ENCODE data around the gene HIGD2B.
"Not testable (repeated sequence)": the region's sequence is repeated elsewhere in the genome, so short reads cannot be mapped to it uniquely, and the experiment has no call there.

DNA sequence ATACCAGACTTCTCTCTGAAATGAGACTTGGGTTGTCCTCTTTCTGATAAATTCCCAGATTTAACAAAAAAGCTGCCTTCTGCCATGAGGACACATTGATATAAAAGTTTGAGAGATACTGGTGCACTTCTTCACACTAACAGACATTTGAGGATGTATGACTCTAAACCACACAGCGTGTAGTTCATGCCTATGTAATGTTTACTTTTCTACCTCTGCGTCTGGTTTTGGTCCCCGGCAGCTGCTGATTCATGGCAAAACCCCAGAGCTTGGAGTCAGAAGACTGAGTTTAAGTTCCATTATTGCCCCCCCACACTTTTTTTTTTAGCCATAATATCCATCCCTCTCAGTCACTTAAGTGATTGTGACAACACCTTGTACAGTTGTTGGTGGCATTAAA, 30.0 kb downstream of the HIGD2B start:
- TF ChIP-seq, protein P1, sequence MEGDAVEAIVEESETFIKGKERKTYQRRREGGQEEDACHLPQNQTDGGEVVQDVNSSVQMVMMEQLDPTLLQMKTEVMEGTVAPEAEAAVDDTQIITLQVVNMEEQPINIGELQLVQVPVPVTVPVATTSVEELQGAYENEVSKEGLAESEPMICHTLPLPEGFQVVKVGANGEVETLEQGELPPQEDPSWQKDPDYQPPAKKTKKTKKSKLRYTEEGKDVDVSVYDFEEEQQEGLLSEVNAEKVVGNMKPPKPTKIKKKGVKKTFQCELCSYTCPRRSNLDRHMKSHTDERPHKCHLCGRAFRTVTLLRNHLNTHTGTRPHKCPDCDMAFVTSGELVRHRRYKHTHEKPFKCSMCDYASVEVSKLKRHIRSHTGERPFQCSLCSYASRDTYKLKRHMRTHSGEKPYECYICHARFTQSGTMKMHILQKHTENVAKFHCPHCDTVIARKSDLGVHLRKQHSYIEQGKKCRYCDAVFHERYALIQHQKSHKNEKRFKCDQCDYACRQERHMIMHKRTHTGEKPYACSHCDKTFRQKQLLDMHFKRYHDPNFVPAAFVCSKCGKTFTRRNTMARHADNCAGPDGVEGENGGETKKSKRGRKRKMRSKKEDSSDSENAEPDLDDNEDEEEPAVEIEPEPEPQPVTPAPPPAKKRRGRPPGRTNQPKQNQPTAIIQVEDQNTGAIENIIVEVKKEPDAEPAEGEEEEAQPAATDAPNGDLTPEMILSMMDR (IDR thresholded peaks at IDR 0.05): not testable (repeated sequence)
- not testable (repeated sequence) for TF ChIP-seq POLR2A (IDR thresholded peaks at IDR 0.05)
